IPS-20b (cell line): Measurements from ENCODE around the gene RAPGEF3.

Experiments
- H3K27ac ChIP-seq: one replicate; pipeline ENCODE4 v1.5.1; 2013; ENCODE audit warnings: low read length
- H3K27me3 ChIP-seq: 2 replicates; pipeline ENCODE4 v1.6.1; 2013; ENCODE audit warnings: mild to moderate bottlenecking, low read length, inconsistent platforms; ENCODE audit not compliant: insufficient read depth
- H3K36me3 ChIP-seq: 2 replicates; pipeline ENCODE4 v1.6.1; 2013; ENCODE audit warnings: low read depth, mild to moderate bottlenecking, inconsistent platforms, low read length, moderate library complexity; ENCODE audit not compliant: insufficient read depth
- H3K4me1 ChIP-seq: 2 replicates; pipeline ENCODE4 v1.6.1; 2013; ENCODE audit warnings: mild to moderate bottlenecking, control low read depth, inconsistent platforms, low read length, moderate library complexity; ENCODE audit not compliant: insufficient read depth
- H3K4me3 ChIP-seq: 2 replicates; pipeline ENCODE4 v1.5.1; 2013; ENCODE audit warnings: mild to moderate bottlenecking, low read length, inconsistent platforms
- H3K9ac ChIP-seq: 2 replicates; pipeline ENCODE4 v1.6.1; 2013; ENCODE audit warnings: low read depth, mild to moderate bottlenecking, inconsistent platforms, low read length, moderate library complexity
- H3K9me3 ChIP-seq: 2 replicates; pipeline ENCODE4 v1.6.1; 2013; ENCODE audit warnings: mild to moderate bottlenecking, low read depth, low read length, inconsistent platforms; ENCODE audit not compliant: insufficient read depth

The RAPGEF3 gene

DNA sequence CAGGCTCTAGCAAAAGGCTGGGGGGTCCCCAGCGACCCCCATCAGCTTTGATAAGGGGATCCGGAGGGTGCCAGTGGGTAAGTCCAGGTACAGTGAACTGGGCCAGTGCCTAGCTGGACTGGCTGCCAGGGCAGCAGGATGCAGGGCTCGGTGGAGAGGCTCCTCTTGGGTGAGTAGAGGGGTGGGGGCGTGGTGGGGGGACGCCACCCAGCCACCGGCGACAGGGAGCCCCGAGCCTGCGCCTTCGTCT is 171 bp downstream of the RAPGEF3 start:
- peak overlapping the region; percentile 68; the same call in 1 of the 2 replicates for H3K4me3 ChIP-seq
- H3K9me3 ChIP-seq, result no peaks in the 10 kb centered on the region
- H3K4me1 ChIP-seq, result peaks cover 24% of the 10 kb centered on the region
- peak overlapping the region; percentile 45; the same call in 1 of the 2 replicates for H3K9ac ChIP-seq
- no peak overlapping the region for H3K27ac ChIP-seq
- H3K27me3 ChIP-seq, result peaks cover 22% of the 10 kb centered on the region; the same call in 1 of the 2 replicates
- no peaks in the 10 kb centered on the region for H3K36me3 ChIP-seq

DNA sequence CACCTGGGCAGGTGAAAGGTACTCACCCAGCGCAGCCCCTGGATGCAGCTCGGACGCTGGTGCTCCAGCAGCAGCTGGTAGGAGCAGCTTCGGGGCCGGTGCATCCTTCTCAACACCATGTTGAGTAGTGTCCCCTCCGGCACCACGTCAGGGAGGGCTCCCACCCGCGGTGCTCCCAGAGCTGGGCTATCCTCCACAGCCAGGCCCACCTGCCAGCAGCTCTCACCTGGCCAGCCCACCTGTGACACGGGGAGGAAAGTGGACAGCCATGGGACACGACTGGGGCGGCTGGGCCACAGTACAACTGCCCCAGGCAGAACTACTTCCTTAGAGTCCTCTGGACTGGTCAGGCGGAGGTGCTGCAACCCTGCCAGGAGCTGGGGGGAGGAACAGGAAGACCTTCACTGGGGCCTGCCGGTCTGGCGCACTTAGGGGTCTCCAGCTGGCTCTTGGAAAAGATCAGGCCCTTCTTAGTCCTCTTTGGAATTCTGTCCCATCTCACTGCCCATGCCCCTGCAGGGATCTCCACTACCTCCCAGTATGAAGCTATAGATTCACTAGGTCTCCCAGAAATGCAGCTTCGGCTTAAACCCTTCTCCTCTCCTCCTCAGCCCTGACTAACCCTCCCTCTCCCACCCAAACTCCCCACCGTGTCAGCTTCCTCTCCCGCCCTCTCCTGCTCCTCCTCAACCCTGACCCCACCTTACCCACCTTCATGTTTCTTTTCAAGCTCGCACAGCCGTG is 668 bp downstream of the RAPGEF3 start:
- no peaks in the 10 kb centered on the region for H3K9me3 ChIP-seq
- peak overlapping the region; percentile 68; the same call in 1 of the 2 replicates for H3K4me3 ChIP-seq
- H3K36me3 ChIP-seq, result no peaks in the 10 kb centered on the region
- peaks cover 22% of the 10 kb centered on the region; the same call in 1 of the 2 replicates for H3K27me3 ChIP-seq
- no peak overlapping the region for H3K27ac ChIP-seq
- H3K9ac ChIP-seq, result peak overlapping the region; percentile 45; the same call in 1 of the 2 replicates
- peaks cover 27% of the 10 kb centered on the region for H3K4me1 ChIP-seq

DNA sequence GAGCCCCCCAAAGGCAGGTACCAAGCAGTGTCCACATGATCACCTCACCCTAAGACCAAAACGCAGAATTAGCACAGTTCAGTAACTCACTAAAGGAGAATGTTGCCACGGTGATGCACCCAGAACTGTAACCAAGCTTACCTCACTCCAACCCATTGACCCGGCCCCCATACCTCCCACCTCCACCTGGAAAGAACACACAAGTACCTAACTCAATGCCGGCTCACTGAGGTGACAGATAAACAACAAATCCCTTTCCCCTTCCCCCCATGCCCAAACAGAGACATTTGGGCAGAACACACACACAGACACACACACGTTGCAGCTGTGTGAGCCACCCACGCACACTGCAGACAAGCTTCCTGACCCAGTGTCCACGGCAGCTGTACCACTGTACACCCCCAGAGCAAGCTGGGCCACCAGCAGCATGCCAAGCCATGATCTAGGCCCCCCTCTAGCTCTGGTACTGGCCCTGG is 1.3 kb downstream of the RAPGEF3 start:
- Histone ChIP-seq H3K4me1 (peaks cover 30% of the 10 kb centered on the region), H3K9me3 (no peaks in the 10 kb centered on the region), H3K9ac (no peak overlapping the region), H3K36me3 (no peaks in the 10 kb centered on the region), H3K27ac (no peak overlapping the region), H3K4me3 (no peak overlapping the region; the same call in 1 of the 2 replicates), H3K27me3 (peaks cover 22% of the 10 kb centered on the region; the same call in 1 of the 2 replicates)

DNA sequence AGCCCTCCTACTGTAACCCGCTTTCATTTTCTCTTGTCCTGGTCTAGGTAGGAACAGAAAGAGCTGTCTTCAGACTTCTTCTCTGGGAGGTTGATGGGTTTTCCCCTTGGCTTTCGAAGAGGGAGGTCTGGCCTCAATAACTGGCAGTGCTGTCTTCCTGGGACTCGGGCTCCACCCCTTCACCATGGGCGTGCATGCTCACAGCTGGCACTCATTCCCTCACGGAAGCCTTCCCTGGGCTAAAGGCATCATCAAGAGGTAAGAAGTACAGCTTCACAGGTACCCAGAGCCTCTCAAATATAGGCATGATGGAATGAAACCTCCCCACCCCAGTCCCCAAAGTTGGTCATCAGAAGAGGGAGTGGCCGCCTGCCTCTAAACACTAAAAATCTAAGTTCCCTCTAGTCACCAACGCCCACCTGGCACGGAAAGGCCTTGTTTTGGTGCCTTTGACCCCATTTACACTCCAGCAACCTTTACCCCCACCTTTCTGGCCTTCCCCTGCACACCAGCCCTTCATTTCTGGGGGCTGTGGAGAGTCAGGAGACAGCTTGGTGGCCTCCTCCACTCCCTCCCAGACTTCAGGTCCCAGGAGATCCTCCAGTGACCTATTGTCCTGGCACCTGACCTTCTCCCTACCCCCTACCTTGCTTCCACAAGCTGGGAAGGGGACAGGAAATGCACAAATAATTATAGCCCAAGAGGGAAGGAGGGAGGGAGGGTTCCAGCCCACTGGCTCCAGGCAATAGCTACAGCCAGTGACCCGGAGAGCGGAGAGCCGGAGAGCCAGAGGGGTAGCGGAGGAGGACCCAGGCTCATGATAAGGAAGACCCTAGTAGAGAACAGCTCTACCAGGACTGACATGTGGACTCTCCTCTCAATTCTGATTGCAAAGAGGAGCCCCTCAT is 2.8 kb downstream of the RAPGEF3 start:
- H3K4me1 ChIP-seq, result peaks cover 30% of the 10 kb centered on the region
- peaks cover 22% of the 10 kb centered on the region; the same call in 1 of the 2 replicates for H3K27me3 ChIP-seq
- H3K4me3 ChIP-seq, result no peak overlapping the region
- H3K36me3 ChIP-seq, result no peaks in the 10 kb centered on the region
- H3K9me3 ChIP-seq, result no peaks in the 10 kb centered on the region
- no peak overlapping the region for H3K9ac ChIP-seq
- H3K27ac ChIP-seq, result no peak overlapping the region

DNA sequence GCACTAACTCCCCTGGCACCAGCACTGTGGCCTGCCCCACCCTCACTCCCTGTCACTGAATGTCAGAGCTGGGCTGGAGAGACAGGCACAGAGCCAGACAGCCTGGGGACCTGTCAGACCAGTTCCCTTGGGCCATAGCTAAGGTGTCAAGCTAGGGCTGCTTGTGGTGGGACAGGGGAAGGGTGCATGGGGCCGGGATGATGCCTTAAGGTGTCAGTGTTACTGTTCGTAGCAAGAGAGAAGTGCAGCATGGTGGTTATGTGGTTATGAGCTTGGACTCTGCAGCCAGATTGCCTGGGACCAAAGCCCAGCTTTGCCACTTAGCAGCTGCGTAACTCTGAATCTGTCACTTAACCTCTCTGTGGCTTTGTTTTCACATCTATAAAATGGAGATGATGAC is 3.8 kb downstream of the RAPGEF3 start:
- no peak overlapping the region for H3K27ac ChIP-seq
- H3K4me3 ChIP-seq, result no peak overlapping the region

DNA sequence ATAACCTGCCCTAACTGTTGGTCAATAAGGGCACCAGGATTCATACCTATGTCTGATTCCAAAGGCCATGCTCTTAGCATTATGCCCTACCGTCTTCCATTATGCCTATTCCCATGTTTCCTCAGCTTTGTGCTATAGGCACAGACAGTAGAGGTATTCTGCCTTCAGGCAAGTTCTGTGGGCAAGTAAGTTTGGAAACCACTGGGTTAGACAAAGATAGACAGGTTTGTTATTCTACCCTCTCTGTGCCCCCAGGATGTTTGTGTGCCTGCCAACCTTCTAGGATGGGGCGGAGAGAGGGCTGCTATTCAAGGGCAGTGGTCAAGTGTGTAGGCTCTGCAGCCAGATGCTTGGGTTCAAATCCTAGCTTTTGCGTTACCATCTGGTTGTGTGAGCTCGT is 4.6 kb downstream of the RAPGEF3 start:
- H3K27ac ChIP-seq, result no peak overlapping the region

More for the DNA sequence above, 3.8 kb downstream of the RAPGEF3 start:
- no peaks in the 10 kb centered on the region for H3K9me3 ChIP-seq
- H3K9ac ChIP-seq, result no peak overlapping the region
- H3K27me3 ChIP-seq, result peaks cover 16% of the 10 kb centered on the region; the same call in 1 of the 2 replicates
- peaks cover 30% of the 10 kb centered on the region for H3K4me1 ChIP-seq
- no peaks in the 10 kb centered on the region for H3K36me3 ChIP-seq

DNA sequence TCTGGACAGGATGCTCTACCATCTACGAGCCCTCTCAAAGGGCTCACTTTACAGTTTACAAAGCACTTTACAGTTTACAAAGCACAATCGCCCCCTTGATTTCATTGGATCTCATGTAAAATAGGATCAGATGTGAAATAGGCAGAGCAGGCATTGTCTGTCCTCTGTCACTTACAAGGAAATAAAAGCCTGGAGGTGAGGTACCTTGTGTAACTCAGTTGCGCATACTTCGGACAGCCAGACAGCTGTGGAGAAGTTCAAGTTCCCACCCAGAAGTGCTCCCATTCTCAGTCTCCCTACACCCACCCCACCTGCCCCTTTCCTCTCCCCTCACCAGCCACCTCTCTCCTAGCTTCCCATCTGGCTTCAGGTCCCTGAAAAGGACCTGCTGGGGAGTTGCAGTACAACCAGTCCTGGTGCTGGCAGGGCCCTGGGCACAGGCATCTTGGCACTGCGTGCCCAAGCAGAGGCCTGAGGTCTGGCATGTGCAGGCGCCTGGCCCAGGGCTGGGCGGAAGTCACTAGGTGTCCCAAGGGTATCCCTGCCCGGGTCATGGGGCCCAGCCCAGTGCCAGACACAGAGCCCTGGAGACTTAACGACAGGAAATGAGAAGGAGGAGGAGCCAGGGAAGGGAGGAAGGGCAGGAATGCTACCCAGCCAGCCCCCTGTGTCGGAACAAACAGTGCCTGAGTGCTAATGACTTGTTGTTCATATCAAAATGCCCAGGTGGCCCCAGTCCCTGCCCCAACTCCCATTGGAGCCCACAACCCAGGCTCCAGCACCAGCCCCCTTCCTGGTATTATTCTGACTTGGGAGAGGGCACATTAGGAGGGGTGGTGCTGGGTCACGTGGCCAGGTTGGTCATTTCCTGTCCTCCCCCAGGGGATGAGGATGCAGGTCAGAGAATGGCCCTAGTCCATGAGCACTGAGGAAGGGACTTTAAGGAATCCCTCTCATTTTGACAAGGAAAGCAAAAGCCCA is 5.4 kb downstream of the RAPGEF3 start:
- Histone ChIP-seq H3K4me1 (peaks cover 28% of the 10 kb centered on the region), H3K9ac (peak overlapping the region; percentile 32; the same call in 1 of the 2 replicates), H3K36me3 (no peaks in the 10 kb centered on the region), H3K27ac (no peak overlapping the region), H3K27me3 (0 out of 2 replicates have a peak, but pooled peaks cover 11% of the 10 kb centered on the region), H3K9me3 (no peaks in the 10 kb centered on the region), H3K4me3 (no peak overlapping the region)

More for the DNA sequence above, 4.6 kb downstream of the RAPGEF3 start:
- Histone ChIP-seq H3K9ac (peak overlapping the region; percentile 32; the same call in 1 of the 2 replicates), H3K27me3 (0 out of 2 replicates have a peak, but pooled peaks cover 11% of the 10 kb centered on the region), H3K9me3 (no peaks in the 10 kb centered on the region), H3K4me3 (no peak overlapping the region), H3K4me1 (peaks cover 30% of the 10 kb centered on the region), H3K36me3 (no peaks in the 10 kb centered on the region)

DNA sequence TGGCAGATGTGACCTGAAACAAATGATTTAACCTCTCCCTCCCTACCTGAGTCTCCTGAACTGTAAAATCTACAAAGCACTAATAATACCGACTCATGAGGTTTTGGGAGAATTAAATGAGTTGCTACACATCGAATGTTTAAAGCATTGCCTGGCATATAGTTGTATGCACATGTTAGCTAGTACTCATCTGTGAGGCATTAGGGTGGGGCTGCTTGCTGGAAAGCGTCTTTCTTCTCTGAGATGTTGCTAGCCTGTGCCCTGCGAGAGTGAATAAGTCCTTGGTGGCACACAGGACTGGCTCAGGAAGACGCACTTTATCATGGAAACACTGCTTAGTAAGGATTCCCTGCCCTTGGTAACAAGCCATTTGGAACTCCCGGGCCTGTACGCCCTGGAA is 6.1 kb downstream of the RAPGEF3 start:
- Histone ChIP-seq H3K4me3 (no peak overlapping the region), H3K9ac (no peak overlapping the region), H3K4me1 (peaks cover 21% of the 10 kb centered on the region)

GRCh38 chr12:47752121-47752520 is 6.6 kb downstream of the RAPGEF3 start:
- Histone ChIP-seq H3K36me3 (no peaks in the 10 kb centered on the region), H3K4me3 (no peak overlapping the region), H3K9ac (no peak overlapping the region), H3K4me1 (peaks cover 16% of the 10 kb centered on the region), H3K27ac (no peak overlapping the region), H3K9me3 (no peaks in the 10 kb centered on the region), H3K27me3 (0 out of 2 replicates have a peak, but pooled peaks cover 2% of the 10 kb centered on the region)

More for the DNA sequence above, 6.1 kb downstream of the RAPGEF3 start:
- H3K9me3 ChIP-seq, result no peaks in the 10 kb centered on the region
- 0 out of 2 replicates have a peak, but pooled peaks cover 7% of the 10 kb centered on the region for H3K27me3 ChIP-seq
- no peaks in the 10 kb centered on the region for H3K36me3 ChIP-seq
- H3K27ac ChIP-seq, result no peak overlapping the region

- Histone ChIP-seq H3K4me3 (no peak overlapping the region), H3K9me3 (no peaks in the 10 kb centered on the region), H3K36me3 (no peaks in the 10 kb centered on the region), H3K9ac (no peak overlapping the region), H3K27ac (no peak overlapping the region), H3K27me3 (no peaks in the 10 kb centered on the region), H3K4me1 (peaks cover 16% of the 10 kb centered on the region)
Observed at GRCh38 chr12:47751561-47751960, 7.1 kb downstream of the RAPGEF3 start.
